Measurements from ENCODE around the gene CCL26. TPM values are rescaled to one million over a fixed set of nuclear protein-coding genes. Genes with fewer than 3 reads are reported as not detected.

CCL26 gene
- total and polyA plus RNA-seq, 10 of the 15 experiments (the other 5 are each of a cell fraction or from before 2014, with no cell fraction given): not detected

- 0% methylated on average over 7 of the region's 7 CpGs for WGBS (ENCODE audit: insufficient coverage, insufficient replicate concordance, low lambda C conversion rate, missing lambda C conversion rate)
- no TSS peak for BruUV-seq (replicated peaks)
These were observed 41.8 kb upstream of the CCL26 start, which contains the start of gene CCL24 for GRCh38 chr7:75813781-75814236. Gene CCL24, minus strand, starts transcription at chr7:75813806. Its CDS starts 91 bp downstream, at chr7:75813715.

GRCh38 chr7:75813084-75813483, 41.1 kb upstream of the CCL26 start:
- in situ Hi-C loops (cut with MboI) (no loop called here), intact Hi-C loops (cut with micrococcal nuclease; ENCODE audit: unreplicated experiment) (no loop called here)
- Histone ChIP-seq H3K79me2 (ENCODE audit: control insufficient read depth, insufficient read depth, low read length) (no peaks in the 10 kb centered on the region), H3K4me3 (no peak overlapping the region), H3K9me3 (replicated peaks; ENCODE audit: control insufficient read depth, insufficient read depth, low read length) (no peaks in the 10 kb centered on the region), H3K27me3 (replicated peaks in 1 of 2; ENCODE audit: control insufficient read depth in 2 of 2, insufficient read depth in 2 of 2, low read length in 1 of 2) (no peaks in the 10 kb centered on the region; a peak in 1 of 4 replicates), H3K4me1 (ENCODE audit: control insufficient read depth, insufficient read depth, low read length) (no peaks in the 10 kb centered on the region), H3K9ac (ENCODE audit: control insufficient read depth, insufficient read depth, low read length) (no peak overlapping the region), H4K20me1 (ENCODE audit: control insufficient read depth, insufficient read depth) (no peaks in the 10 kb centered on the region), H2AFZ (ENCODE audit: control insufficient read depth, low read depth, low read length) (no peak overlapping the region), H3K4me2 (ENCODE audit: control insufficient read depth, insufficient read depth) (no peak overlapping the region), H3K36me3 (ENCODE audit: control insufficient read depth in 2 of 2, insufficient read depth in 2 of 2, low read length in 1 of 2) (no peaks in the 10 kb centered on the region), H3K27ac (ENCODE audit: control insufficient read depth, insufficient read depth) (no peak overlapping the region)
- CTCF ChIA-PET: no interaction called here
- POLR2A ChIA-PET: no interaction called here
- ATAC-seq: no peak
- no peak for FAIRE-seq
- SMC1A ChIA-PET (ENCODE audit: uncharacterized antibody, unreplicated experiment): no interaction called here
- BruUV-seq (replicated peaks): no TSS peak
- DNase-seq (ENCODE audit: low read depth, low spot score): no peak
- WGBS (ENCODE audit: insufficient coverage, insufficient replicate concordance, low lambda C conversion rate, missing lambda C conversion rate): 29% methylated on average over 3 of the region's 3 CpGs
- RAD21 ChIA-PET (ENCODE audit: unreplicated experiment): no interaction called here
- TF ChIP-seq, protein P1, sequence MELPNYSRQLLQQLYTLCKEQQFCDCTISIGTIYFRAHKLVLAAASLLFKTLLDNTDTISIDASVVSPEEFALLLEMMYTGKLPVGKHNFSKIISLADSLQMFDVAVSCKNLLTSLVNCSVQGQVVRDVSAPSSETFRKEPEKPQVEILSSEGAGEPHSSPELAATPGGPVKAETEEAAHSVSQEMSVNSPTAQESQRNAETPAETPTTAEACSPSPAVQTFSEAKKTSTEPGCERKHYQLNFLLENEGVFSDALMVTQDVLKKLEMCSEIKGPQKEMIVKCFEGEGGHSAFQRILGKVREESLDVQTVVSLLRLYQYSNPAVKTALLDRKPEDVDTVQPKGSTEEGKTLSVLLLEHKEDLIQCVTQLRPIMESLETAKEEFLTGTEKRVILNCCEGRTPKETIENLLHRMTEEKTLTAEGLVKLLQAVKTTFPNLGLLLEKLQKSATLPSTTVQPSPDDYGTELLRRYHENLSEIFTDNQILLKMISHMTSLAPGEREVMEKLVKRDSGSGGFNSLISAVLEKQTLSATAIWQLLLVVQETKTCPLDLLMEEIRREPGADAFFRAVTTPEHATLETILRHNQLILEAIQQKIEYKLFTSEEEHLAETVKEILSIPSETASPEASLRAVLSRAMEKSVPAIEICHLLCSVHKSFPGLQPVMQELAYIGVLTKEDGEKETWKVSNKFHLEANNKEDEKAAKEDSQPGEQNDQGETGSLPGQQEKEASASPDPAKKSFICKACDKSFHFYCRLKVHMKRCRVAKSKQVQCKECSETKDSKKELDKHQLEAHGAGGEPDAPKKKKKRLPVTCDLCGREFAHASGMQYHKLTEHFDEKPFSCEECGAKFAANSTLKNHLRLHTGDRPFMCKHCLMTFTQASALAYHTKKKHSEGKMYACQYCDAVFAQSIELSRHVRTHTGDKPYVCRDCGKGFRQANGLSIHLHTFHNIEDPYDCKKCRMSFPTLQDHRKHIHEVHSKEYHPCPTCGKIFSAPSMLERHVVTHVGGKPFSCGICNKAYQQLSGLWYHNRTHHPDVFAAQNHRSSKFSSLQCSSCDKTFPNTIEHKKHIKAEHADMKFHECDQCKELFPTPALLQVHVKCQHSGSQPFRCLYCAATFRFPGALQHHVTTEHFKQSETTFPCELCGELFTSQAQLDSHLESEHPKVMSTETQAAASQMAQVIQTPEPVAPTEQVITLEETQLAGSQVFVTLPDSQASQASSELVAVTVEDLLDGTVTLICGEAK (IDR thresholded peaks at IDR 0.05; ENCODE audit: borderline replicate concordance): no peak
- TF ChIP-seq IRF4 (IDR thresholded peaks at IDR 0.05; ENCODE audit: low read depth, low read length): no peak
- TF ChIP-seq SIX5 (IDR thresholded peaks at IDR 0.05; ENCODE audit: low read depth, low read length, severe bottlenecking): no peak
- no peak for TF ChIP-seq IKZF2 (IDR thresholded peaks at IDR 0.05)
- no peak for TF ChIP-seq PKNOX1 (IDR thresholded peaks at IDR 0.05)
- TF ChIP-seq POLR2AphosphoS2 (IDR thresholded peaks at IDR 0.05; ENCODE audit: low read depth, low read length): no peak
- TF ChIP-seq KLF5 (IDR thresholded peaks at IDR 0.05; ENCODE audit: partially characterized antibody): no peak

More at GRCh38 chr7:75813781-75814236, 41.8 kb upstream of the CCL26 start, which contains the start of gene CCL24:
- H3K27ac ChIP-seq (ENCODE audit: control insufficient read depth, insufficient read depth): no peak within 1 kb of the TSS
- H3K4me1 ChIP-seq (ENCODE audit: control insufficient read depth, insufficient read depth, low read length): no peaks in the 10 kb centered on the region
- H3K9me3 ChIP-seq (replicated peaks; ENCODE audit: control insufficient read depth, insufficient read depth, low read length): no peaks in the 10 kb centered on the region
- FAIRE-seq (no peak), ATAC-seq (no peak), DNase-seq (ENCODE audit: low read depth, low spot score) (no peak)
- H3K4me3 ChIP-seq: no peak within 1 kb of the TSS
- H3K4me2 ChIP-seq (ENCODE audit: control insufficient read depth, insufficient read depth): no peak within 1 kb of the TSS
- ChIA-PET POLR2A (no interaction called here), SMC1A (ENCODE audit: uncharacterized antibody, unreplicated experiment) (no interaction called here), CTCF (no interaction called here), RAD21 (ENCODE audit: unreplicated experiment) (no interaction called here)
- H4K20me1 ChIP-seq (ENCODE audit: control insufficient read depth, insufficient read depth): no peaks in the 10 kb centered on the region
- TF ChIP-seq NR2C1 (IDR thresholded peaks at IDR 0.05) (no peak), RELA (IDR thresholded peaks at IDR 0.05; ENCODE audit: borderline replicate concordance, partially characterized antibody) (no peak), CHD1 (IDR thresholded peaks at IDR 0.05; ENCODE audit: low read depth, low read length) (no peak), ZNF217 (IDR thresholded peaks at IDR 0.05) (no peak), SMAD1 (IDR thresholded peaks at IDR 0.05; ENCODE audit: low read depth, partially characterized antibody) (no peak), MTA2 (IDR thresholded peaks at IDR 0.05; ENCODE audit: low read depth) (no peak), ETV6 (conservative IDR thresholded peaks at IDR 0.05 in 1 of 2, IDR thresholded peaks at IDR 0.05 in 1 of 2; ENCODE audit: borderline replicate concordance in 1 of 2, low read depth in 1 of 2) (no peak), BCL11A (IDR thresholded peaks at IDR 0.05; ENCODE audit: low read depth, low read length) (no peak), RUNX3 (IDR thresholded peaks at IDR 0.05; ENCODE audit: low read length) (no peak), CBX3 (IDR thresholded peaks at IDR 0.05; ENCODE audit: borderline replicate concordance, low read depth) (no peak)
- intact Hi-C loops (cut with micrococcal nuclease; ENCODE audit: unreplicated experiment) (no loop called here), in situ Hi-C loops (cut with MboI) (no loop called here)
- no peaks in the 10 kb centered on the region for H3K79me2 ChIP-seq (ENCODE audit: control insufficient read depth, insufficient read depth, low read length)
- no peak within 1 kb of the TSS for H3K9ac ChIP-seq (ENCODE audit: control insufficient read depth, insufficient read depth, low read length)
- no peaks in the 10 kb centered on the region; a peak in 1 of 4 replicates for H3K27me3 ChIP-seq (replicated peaks in 1 of 2; ENCODE audit: control insufficient read depth in 2 of 2, insufficient read depth in 2 of 2, low read length in 1 of 2)
- no peaks in the 10 kb centered on the region for H3K36me3 ChIP-seq (ENCODE audit: control insufficient read depth in 2 of 2, insufficient read depth in 2 of 2, low read length in 1 of 2)
- H2AFZ ChIP-seq (ENCODE audit: control insufficient read depth, low read depth, low read length): no peak within 1 kb of the TSS

All from GM12878 (cell line).